ENCODE measurements around the gene DGUOK.

DNA sequence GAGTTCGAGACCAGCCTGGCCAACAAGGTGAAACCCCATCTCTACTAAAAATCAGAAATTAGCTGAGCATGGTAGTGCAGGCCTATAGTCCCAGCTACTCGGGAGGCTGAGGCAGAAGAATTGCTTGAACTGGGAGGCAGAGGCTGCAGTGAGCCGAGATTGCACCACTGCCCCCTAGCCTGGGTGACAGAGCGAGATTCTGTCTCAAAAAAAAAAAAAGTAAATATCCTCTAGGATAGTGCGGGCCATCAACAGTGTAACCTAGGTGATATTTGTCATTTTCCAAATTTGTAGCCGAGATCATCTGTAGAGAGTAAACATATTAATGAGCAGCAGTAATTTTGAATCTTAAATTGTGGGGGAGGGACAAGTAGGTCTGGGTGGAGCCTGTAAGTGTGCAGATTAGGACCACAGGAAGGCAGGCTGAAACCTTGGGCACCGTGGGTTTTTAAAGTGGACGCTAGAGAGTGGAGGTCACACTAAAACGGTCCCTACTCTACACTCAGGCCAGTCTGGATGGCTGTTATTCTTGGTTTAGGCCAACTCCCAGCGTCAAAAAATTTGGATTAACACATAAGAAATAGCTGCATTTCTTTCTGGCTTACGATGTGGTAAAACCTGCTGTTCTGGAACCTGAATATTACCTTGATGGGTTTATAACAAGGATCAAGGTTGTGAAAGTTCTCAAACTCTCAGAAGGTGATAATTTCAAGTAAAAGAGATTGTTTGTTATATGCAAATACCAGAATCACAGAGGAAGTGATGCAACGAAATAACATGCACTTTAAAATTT, 35.3 kb downstream of the DGUOK start:
- TF ChIP-seq POU2F2 (IDR thresholded peaks at IDR 0.05; ENCODE audit: borderline replicate concordance, low read depth, low read length) = no peak
- no peak for TF ChIP-seq ETV6 (conservative IDR thresholded peaks at IDR 0.05 in 1 of 2, IDR thresholded peaks at IDR 0.05 in 1 of 2; ENCODE audit: borderline replicate concordance in 1 of 2, low read depth in 1 of 2)
- TF ChIP-seq CTCF (IDR thresholded peaks at IDR 0.05 in 2 of 3, conservative IDR thresholded peaks at IDR 0.05 in 1 of 3; ENCODE audit: control insufficient read depth in 2 of 3, extremely low read depth in 1 of 3, insufficient read depth in 1 of 3, low read depth in 3 of 3, low read length in 3 of 3) = no peak
- TF ChIP-seq, protein P1, sequence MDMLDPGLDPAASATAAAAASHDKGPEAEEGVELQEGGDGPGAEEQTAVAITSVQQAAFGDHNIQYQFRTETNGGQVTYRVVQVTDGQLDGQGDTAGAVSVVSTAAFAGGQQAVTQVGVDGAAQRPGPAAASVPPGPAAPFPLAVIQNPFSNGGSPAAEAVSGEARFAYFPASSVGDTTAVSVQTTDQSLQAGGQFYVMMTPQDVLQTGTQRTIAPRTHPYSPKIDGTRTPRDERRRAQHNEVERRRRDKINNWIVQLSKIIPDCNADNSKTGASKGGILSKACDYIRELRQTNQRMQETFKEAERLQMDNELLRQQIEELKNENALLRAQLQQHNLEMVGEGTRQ (IDR thresholded peaks at IDR 0.05; ENCODE audit: borderline replicate concordance, low read depth, low read length) = no peak

All from GM12878 (cell line).